ENCODE data around the gene ATG16L1.

The ATG16L1 gene

DNA sequence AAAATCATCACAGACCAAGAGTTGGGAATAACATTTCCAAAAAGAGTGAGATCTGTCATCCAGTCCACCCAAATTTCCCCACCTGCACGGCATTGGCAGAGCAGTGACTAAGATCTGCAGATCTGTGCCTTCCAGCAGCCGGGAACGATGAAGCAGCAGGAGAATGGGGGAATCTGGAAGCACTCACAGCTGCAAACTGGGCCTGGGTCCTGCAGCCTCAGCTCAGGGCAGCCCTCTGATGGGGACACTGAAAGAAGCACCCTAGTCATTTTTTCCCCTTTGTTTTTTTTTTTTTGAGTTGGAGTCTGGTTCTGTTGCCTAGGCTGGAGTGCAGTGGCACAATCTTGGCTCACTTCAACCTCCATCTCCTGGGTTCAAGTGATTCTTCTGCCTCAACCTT, 51.8 kb downstream of the ATG16L1 start:
- DNase-seq (ENCODE audit: insufficient read length, low spot score), result no peak
- no peak for FAIRE-seq
- no peak for TF ChIP-seq POLR2A (IDR thresholded peaks at IDR 0.05; ENCODE audit: low read depth, low read length)

DNA sequence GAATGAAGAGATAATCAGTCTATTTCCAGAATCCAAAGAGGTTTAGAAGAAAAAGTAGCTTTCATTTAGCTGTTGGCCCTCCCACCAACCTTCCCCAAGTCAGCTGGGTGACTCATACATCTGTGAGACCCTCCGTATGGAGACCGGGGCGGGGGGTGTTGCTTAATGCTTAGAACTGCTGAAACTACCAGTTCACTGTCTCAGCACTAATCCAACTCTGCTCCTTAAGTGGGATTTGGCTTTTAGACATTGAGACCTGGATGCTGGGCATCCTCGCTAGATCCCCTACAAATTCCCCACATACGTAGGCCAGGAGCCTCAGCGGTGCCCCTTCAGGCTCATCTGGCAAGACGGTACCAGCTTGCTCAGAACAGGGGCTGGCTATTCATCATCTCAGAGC, 56.1 kb downstream of the ATG16L1 start, which contains the start of gene SAG:
Gene SAG (plus strand): TSS at position 252 of the 400 bp plus-strand sequence. CDS start 1,374 bp downstream, outside the sequence.
- DNase-seq (ENCODE audit: insufficient read length, low spot score), result no peak
- no peak for FAIRE-seq
- TF ChIP-seq POLR2A (IDR thresholded peaks at IDR 0.05; ENCODE audit: low read depth, low read length), result no peak

GRCh38 chr2:233311241-233311926, 59.9 kb downstream of the ATG16L1 start:
- FAIRE-seq, result no peak
- DNase-seq (ENCODE audit: insufficient read length, low spot score), result no peak
- no peak for TF ChIP-seq POLR2A (IDR thresholded peaks at IDR 0.05; ENCODE audit: low read depth, low read length)

GRCh38 chr2:233312874-233313273, 61.4 kb downstream of the ATG16L1 start:
- FAIRE-seq, result no peak

DNA sequence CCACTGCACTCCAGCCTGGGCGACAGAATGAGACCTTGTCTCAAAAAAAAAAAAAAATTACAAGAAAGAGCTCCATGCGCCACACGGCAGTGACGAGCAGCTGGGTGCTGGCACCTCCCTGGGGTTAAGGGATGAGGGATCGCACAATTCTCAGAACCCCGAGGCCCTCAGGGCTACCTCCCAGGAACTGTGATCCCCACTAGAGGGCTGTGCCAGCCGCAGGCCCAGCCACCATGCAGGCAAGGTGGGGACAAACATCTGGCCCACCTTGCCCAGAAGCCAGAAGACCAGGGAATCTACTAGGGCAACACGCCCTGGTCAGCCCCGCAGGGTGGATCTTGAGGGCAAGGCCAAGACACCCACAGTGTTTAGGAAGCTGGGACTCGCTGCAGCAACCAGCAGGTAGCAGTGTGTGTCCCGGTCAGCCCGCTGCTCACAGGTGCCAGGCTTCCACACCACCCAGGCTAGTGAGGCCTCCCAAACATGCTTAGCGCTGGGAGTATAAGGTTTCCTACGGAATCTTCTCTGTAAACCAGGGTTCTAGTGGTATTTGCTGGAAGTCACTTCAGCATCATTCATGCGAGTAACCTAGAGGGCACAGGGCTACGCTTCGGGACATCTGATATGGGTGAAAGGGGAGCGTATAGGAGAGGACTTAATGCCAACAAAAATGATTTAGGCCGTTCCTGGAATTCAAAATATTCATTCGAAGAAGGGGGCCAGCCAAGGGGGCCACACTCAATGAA, 62.9 kb downstream of the ATG16L1 start:
- DNase-seq (ENCODE audit: insufficient read length, low spot score), result no peak
- no peak for TF ChIP-seq POLR2A (IDR thresholded peaks at IDR 0.05; ENCODE audit: low read depth, low read length)
- no peak for FAIRE-seq

More at GRCh38 chr2:233312874-233313273, 61.4 kb downstream of the ATG16L1 start:
- no peak for DNase-seq (ENCODE audit: insufficient read length, low spot score)
- TF ChIP-seq POLR2A (IDR thresholded peaks at IDR 0.05; ENCODE audit: low read depth, low read length), result no peak

DNA sequence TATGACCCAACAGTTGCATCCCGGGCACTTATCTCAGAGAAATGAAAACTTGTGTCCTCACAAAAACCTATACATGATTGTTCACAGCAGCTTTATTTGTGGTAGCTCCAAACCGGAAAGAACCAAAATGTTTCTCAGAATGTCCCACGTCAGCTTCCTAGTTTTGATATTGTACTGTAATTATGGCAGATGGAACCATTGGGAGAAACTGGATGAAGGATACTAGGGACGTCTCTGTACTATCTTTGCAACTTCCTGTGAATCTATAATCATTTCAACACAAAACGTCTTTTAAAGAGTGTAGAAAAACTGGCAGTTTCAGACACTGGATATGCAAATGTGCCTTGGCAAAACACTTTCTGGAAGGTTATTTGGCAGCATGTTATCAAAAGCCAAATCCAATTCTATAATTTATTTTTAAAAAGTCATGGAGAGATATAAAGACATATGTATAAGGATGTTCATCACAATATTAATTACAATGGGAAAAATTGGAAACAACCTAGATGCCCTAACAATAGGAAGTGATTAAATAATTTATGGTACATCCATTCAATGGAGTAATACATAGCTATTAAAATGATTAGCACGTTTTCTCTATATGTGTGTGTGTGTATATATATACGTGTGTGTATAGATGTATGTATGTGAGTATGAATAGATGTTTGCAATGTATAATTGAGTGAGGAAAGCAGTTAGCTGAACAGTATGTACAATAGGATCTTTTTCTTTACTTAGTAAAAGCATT, 65.9 kb downstream of the ATG16L1 start:
- TF ChIP-seq POLR2A (IDR thresholded peaks at IDR 0.05; ENCODE audit: low read depth, low read length), result no peak
- no peak for DNase-seq (ENCODE audit: insufficient read length, low spot score)
- no peak for FAIRE-seq

DNA sequence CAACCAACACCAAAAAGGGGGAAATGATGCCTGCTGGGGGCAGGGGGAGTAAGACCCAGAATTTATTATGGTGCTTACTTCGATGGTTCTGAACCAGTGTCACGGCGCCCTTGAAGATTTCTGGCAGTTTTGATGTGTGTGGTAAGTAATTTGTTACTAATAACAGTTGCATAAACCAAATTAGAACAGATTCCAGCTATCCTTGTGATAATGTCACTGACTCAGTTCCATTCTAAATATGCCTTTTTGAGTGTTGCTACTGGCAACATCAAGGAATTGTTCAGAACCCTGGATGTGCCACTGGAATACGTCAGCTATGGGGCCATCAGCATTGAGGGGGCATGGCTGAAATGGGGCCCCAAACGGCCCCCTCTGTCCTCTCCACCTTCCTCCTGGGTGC, 67.8 kb downstream of the ATG16L1 start:
- no peak for DNase-seq (ENCODE audit: insufficient read length, low spot score)
- FAIRE-seq, result no peak
- no peak for TF ChIP-seq POLR2A (IDR thresholded peaks at IDR 0.05; ENCODE audit: low read depth, low read length)

- no peak for TF ChIP-seq POLR2A (IDR thresholded peaks at IDR 0.05; ENCODE audit: low read depth, low read length)
- DNase-seq (ENCODE audit: insufficient read length, low spot score), result no peak
- no peak for FAIRE-seq
Observed at GRCh38 chr2:233320470-233320869, 69.0 kb downstream of the ATG16L1 start.

GRCh38 chr2:233321166-233321565, 69.7 kb downstream of the ATG16L1 start:
- DNase-seq (ENCODE audit: insufficient read length, low spot score) (no peak), FAIRE-seq (no peak)
- TF ChIP-seq POLR2A (IDR thresholded peaks at IDR 0.05; ENCODE audit: low read depth, low read length), result no peak

DNA sequence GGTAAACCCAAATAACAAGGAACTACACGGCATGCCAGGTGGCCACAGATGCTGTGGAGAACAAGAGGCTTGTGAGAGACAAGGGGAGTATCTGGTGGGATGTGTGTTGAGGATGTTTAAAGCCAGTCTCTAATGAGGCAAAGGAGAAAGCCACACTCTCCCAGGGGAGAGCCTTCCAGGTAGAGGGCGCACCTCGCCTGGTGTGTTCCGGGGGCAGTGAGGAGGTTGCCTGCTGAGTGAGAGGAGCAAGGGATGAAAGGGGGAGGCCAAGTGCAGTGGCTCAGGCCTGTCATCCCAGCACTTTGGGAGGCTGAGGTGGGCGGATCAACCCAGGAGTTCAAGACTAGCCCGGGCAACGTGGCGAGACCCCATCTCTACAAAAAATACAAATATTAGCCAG, 72.4 kb downstream of the ATG16L1 start:
- no peak for FAIRE-seq
- no peak for DNase-seq (ENCODE audit: insufficient read length, low spot score)
- no peak for TF ChIP-seq POLR2A (IDR thresholded peaks at IDR 0.05; ENCODE audit: low read depth, low read length)

DNA sequence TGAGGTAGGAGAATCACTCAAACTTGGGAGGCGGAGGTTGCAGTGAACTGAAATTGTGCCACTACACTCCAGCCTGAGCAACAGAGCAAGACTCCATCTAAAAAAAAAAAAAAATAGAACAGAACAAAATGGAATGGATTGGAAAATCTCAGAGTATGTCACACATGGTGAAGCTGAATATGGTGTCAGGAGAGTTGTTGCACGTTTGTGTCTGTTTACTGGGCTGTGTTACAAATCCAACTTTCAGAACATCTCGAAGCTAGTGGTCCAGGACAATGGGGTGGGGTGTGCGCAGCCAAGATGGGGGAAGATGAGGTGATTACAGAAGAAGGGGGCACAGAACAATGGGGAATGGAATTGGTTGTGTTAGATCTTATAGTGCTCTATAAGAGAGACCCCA, 73.8 kb downstream of the ATG16L1 start:
- no peak for FAIRE-seq
- no peak for DNase-seq (ENCODE audit: insufficient read length, low spot score)
- no peak for TF ChIP-seq POLR2A (IDR thresholded peaks at IDR 0.05; ENCODE audit: low read depth, low read length)

GRCh38 chr2:233325814-233326213, 74.3 kb downstream of the ATG16L1 start:
- no peak for TF ChIP-seq POLR2A (IDR thresholded peaks at IDR 0.05; ENCODE audit: low read depth, low read length)
- DNase-seq (ENCODE audit: insufficient read length, low spot score), result no peak
- FAIRE-seq, result no peak

GRCh38 chr2:233326500-233326899, 75.0 kb downstream of the ATG16L1 start:
- TF ChIP-seq POLR2A (IDR thresholded peaks at IDR 0.05; ENCODE audit: low read depth, low read length), result no peak
- FAIRE-seq (no peak), DNase-seq (ENCODE audit: insufficient read length, low spot score) (no peak)

DNA sequence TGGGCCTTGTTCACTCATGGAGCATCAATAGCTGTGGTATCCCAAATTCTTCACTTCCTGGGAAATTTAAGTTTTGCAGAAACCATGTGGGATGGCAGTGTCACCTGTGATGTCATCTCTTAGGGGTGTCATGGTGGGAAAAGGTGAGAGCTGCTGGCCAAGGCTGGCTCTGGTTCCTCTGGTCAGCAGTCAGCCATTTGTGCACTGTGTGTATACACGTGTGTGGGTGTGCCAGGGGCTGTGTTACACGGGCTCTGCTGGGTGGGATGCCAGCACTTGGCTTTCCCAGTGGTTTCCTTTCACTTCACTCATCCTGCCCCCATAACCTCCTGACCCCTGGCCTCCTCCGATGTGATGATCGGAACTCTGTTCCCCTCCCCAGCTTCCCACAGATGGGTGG, 77.4 kb downstream of the ATG16L1 start:
- no peak for FAIRE-seq
- TF ChIP-seq POLR2A (IDR thresholded peaks at IDR 0.05; ENCODE audit: low read depth, low read length), result no peak
- DNase-seq (ENCODE audit: insufficient read length, low spot score), result no peak

Data from H54 (cell line).